SJSA1 (cell line): ENCODE measurements around the gene CRTC2. TPM values are rescaled to one million over a fixed set of nuclear protein-coding genes. Genes with fewer than 3 reads are reported as not detected.

Experiments
- DNase-seq, 2 experiments: peaks; one replicate each; pipeline ENCODE4 v3.0.0-alpha.2; 2015 to 2020; ENCODE audit warnings: low spot score in 2 of 2, low read depth in 1 of 2
- H3K27ac ChIP-seq: fragments of 250-450 bp; sonication (Bioruptor Pico); 2 replicates; pipeline ENCODE4 v1.5.1; 2020; ENCODE audit warnings: mild to moderate bottlenecking, moderate library complexity
- H3K27me3 ChIP-seq: fragments of 250-450 bp; sonication (Bioruptor Pico); replicated peaks from 2 replicates; pipeline ENCODE4 v1.5.1; 2020; ENCODE audit warnings: mild to moderate bottlenecking, moderate library complexity
- H3K36me3 ChIP-seq: fragments of 250-450 bp; sonication (Bioruptor Pico); 2 replicates; pipeline ENCODE4 v1.5.1; 2020; ENCODE audit warnings: mild to moderate bottlenecking
- H3K4me1 ChIP-seq: fragments of 250-450 bp; sonication (Bioruptor Pico); replicated peaks from 2 replicates; pipeline ENCODE4 v1.6.1; 2021; ENCODE audit warnings: mild to moderate bottlenecking
- H3K4me3 ChIP-seq: fragments of 250-450 bp; sonication (Bioruptor Pico); 2 replicates; pipeline ENCODE4 v1.5.1; 2020; ENCODE audit warnings: mild to moderate bottlenecking
- H3K9me3 ChIP-seq: fragments of 250-450 bp; sonication (Bioruptor Pico); replicated peaks from 2 replicates; pipeline ENCODE4 v1.5.1; 2020; ENCODE audit warnings: mild to moderate bottlenecking
- total RNA-seq: library from RNA; depleted of rRNA; stranded (reverse); fragments of >200 nt; shearing (Covaris generic); gene quantifications from 2 replicates; pipeline ENCODE4 v1.2.3, GENCODE V29; 2014

CRTC2 gene
- total RNA-seq, 1 experiment from 2014 or later = 10.3 TPM

DNA sequence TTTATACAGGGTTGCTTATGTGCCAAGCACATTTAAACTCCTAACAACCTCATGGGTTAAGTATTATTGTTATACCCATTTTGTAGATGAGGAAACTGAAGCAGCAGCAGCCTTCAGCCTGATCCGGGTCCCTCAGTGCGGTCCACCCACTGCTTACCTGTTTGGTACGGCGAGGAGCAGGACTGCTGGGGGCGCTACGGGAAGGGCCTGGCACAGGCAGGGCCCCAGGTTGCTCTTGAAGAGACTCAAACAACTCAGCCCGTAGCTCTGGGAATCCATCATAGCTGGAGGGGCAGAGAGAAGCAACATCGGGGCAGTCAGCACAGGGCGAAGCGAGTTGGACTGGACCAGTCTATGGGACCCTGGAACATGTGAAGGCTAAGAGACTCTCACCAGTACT lies 21.1 kb downstream of the CRTC2 start:
- no peaks in the 10 kb centered on the region for H3K9me3 ChIP-seq
- H3K27me3 ChIP-seq = no peaks in the 10 kb centered on the region
- no peak for DNase-seq
- no peak overlapping the region for H3K27ac ChIP-seq
- H3K4me1 ChIP-seq = no peaks in the 10 kb centered on the region
- no peak overlapping the region for H3K4me3 ChIP-seq
- peaks cover 90% of the 10 kb centered on the region for H3K36me3 ChIP-seq

DNA sequence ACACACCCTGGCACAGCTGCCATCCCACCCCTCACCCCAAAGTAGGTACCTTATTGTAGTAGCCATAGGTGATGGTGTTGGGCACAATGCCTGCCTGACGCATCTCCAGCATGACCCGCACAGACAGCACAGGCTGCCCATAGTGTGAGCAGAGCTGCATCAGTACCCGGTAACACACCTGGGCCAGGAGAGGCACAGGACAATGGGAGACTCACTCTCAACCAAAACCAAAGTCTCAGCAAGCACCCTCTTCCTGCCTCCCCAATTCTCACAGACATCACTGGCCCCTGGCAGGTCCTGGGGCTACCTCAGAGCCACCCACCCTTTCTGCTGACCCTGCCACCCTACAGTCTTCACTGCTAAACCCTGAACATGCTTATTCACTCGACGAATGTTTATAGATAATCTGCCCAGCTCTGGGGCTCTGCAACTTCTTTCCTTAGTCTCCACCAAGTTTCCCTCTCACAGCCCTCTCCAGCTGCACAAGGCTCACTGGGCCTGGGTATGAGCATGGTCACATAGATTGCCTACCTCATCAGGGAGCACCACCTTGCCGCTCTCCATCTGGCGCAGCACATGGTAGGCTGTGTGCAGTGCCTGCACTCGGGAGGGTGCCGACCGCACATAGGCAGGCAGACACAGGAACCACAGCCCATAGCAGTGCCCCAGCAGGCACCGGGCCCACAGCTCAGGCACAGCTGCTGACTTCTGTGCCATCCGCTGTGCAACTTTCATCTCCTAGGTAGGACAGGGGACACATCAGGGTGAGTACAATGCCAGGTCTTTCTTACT lies 22.2 kb downstream of the CRTC2 start:
- H3K27ac ChIP-seq = no peak overlapping the region
- H3K36me3 ChIP-seq = peaks cover 84% of the 10 kb centered on the region
- no peak overlapping the region for H3K4me3 ChIP-seq

DNA sequence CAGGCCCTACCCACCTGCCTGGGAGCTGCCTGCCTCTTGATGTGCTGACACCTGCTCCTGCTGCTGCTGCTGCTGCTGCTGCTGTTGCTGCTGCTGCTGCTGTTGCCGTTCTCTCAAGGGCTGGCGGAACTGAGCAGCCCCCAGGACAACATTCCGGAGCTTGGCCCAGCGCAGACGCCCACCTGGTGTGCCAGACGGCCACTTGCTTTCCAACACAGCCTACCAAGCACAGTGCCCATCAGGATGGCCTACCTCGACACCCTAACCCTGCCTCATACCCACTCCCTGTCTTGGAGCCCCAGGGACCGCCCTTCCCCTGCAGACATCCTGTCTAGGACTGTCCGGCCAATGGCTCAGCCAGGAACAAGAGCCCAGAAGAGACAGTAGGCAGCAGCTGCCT lies 23.7 kb downstream of the CRTC2 start:
- H3K9me3 ChIP-seq = no peaks in the 10 kb centered on the region
- no peak for DNase-seq
- H3K27me3 ChIP-seq = no peaks in the 10 kb centered on the region
- peaks cover 77% of the 10 kb centered on the region for H3K36me3 ChIP-seq
- H3K4me1 ChIP-seq = no peaks in the 10 kb centered on the region
- no peak overlapping the region for H3K4me3 ChIP-seq
- H3K27ac ChIP-seq = no peak overlapping the region

More for the DNA sequence above, 22.2 kb downstream of the CRTC2 start:
- no peak for DNase-seq
- Histone ChIP-seq H3K9me3 (no peaks in the 10 kb centered on the region), H3K4me1 (no peaks in the 10 kb centered on the region), H3K27me3 (no peaks in the 10 kb centered on the region)

DNA sequence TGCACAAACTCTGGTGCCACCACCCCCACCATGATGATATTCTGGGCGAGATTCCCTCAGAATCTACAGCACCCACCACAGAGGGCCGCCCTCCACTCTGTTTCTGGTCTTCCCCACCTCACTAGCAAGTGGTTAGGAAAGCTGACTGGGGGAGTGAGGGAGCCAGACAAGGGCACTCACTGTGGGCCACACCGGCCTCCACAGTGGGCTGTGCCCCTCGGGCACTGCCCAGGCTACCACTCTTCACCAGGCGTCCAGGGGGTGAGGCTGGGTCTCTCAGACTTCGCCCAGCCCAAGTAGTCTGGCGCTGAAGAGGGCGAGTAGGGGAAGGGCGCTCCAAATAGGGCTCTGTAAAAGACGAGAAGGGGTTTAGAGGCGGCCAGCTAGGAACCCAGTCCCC lies 24.5 kb downstream of the CRTC2 start:
- no peak for DNase-seq
- Histone ChIP-seq H3K27me3 (no peaks in the 10 kb centered on the region), H3K27ac (no peak overlapping the region), H3K4me3 (no peak overlapping the region), H3K4me1 (peaks cover 3% of the 10 kb centered on the region), H3K36me3 (peaks cover 72% of the 10 kb centered on the region), H3K9me3 (no peaks in the 10 kb centered on the region)

DNA sequence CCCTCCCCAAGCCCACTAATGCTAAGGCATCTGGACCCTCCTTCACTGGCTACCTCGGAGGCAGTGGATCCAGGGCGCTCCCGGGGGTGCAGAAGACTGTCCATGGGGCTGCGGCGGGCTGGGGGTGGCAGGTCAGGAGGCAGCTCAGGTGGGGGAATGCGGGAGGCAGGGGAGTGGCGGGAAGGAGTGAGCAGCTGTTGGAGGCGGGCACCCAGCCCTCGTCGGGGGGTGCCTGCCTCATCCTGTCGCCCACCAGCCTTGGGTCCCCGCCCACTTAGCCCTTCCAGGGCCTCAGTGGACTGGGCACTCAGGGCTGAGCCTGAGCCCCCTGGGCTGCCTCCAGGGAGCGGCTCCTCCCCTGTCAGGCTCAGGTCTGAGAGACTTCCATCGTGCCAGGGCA lies 25.0 kb downstream of the CRTC2 start:
- no peak for DNase-seq

DNA sequence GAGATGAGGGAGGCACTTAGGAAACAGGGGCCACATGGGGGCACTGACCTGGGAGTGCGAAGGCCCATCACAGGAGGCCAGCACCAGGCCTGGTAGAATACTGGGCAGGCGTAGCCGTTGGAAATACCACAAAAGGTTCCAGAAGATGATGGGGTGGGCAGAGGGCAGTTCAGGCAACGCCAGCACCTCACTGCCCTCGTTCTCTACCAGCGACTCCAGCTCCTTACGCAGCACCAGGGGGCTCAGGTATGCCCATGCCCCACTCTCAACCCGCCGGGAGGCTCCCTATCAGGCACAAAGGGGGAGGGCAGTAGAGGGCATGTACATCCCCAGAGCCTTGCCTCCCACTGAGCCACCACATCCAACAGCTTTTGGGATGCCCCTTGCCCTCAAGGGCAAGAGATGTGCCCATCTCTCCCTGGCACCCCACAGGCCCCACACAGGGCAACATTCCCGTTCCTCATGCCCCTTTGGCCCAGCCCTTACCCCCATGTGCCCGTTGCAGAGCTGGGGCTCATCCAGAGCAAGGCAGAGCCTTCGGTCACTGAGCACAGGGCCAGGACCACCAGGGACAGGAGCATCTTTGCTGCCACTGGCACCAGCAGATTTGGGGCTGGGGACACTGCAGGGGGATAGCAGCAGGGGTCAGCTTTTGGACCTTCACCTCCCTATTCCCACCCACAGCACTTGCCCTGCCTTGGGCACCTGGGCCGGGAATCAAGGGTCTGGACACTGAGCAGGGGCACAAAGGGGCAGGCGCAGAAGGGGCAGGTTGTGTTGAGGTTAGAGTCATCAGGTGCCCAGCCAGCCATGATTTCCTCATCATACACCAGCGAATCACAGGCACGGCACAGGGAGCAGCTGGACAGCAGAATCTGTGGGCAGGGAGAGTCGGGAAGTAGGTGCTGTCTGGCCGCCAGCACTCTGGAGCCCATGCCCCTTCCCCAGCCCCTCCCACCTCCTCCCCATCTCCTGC lies 26.0 kb downstream of the CRTC2 start:
- no peak for DNase-seq
- H3K36me3 ChIP-seq = peaks cover 63% of the 10 kb centered on the region
- peaks cover 9% of the 10 kb centered on the region for H3K4me1 ChIP-seq
- H3K27ac ChIP-seq = no peak overlapping the region
- H3K27me3 ChIP-seq = no peaks in the 10 kb centered on the region
- H3K4me3 ChIP-seq = no peak overlapping the region
- H3K9me3 ChIP-seq = no peaks in the 10 kb centered on the region

More for the DNA sequence above, 25.0 kb downstream of the CRTC2 start:
- peaks cover 9% of the 10 kb centered on the region for H3K4me1 ChIP-seq
- H3K9me3 ChIP-seq = no peaks in the 10 kb centered on the region
- peaks cover 69% of the 10 kb centered on the region for H3K36me3 ChIP-seq
- H3K27ac ChIP-seq = no peak overlapping the region
- H3K27me3 ChIP-seq = no peaks in the 10 kb centered on the region
- H3K4me3 ChIP-seq = no peak overlapping the region

DNA sequence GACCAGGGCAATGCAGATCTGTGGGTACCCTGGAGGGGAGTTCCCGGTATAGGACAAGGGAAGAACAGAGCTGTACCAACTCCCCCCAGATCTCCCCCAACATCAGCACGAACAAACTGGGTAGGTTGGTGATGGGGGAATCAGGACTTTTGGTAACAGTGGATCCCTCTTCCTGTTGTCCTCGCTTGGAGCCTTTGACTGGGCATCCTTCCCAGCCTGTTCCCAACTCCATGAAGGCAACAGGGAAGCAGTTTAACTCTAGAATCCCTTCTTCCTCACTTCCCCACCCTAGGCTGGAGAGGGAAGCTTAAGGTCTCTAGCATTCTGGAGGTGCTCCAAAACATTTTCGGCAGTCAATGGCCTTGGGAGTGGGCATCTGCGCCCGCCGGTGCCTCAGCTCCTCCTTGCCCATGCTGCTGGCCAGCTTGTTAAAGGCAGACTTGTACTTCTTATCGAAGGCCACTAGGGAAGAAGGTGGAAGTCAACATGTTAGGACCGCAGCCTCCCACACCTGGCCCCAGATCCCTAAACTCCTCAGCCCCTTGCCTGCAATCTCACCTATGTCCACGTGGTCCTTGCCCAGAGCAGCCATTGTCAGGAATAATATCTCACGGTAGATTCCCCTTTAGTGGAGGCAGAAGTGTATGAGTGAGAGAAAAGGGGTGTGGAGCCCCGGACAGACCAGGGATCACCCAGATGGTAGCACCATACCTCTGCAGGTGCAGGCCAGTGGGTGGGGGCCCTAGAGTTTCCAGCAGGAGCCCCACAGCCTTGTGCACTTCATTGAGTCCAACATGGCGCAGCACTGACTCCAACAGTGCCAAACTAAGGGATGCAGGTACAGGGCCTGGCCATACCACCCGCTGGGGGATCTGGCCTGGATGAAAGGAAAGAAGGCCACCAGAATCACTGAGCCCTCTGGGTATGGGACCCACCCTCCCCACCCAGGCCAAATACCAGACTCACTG lies 28.1 kb downstream of the CRTC2 start:
- Histone ChIP-seq H3K36me3 (peaks cover 41% of the 10 kb centered on the region), H3K27me3 (no peaks in the 10 kb centered on the region), H3K4me3 (no peak overlapping the region), H3K4me1 (peaks cover 9% of the 10 kb centered on the region), H3K9me3 (no peaks in the 10 kb centered on the region), H3K27ac (no peak overlapping the region)
- DNase-seq = no peak

DNA sequence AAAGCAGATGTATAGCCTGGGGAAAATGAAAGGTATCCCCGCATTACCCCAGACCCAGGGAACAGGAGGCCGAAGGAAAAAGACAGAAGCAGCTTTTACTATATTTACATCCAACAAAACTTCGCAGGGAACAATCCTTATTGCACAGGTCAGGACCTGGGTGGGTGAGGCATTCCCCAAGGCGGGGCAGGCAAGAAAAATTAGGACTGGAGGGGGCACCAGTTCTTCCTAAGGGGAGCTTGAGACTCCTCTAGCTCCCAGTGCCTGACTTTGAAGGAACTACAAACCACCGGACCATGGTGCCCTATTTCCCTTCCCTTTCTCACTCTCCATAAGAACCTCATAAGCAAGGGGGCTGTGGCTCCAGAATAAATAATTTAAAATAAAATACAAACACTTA lies 29.0 kb downstream of the CRTC2 start:
- H3K27ac ChIP-seq = no peak overlapping the region
- no peaks in the 10 kb centered on the region for H3K27me3 ChIP-seq
- H3K4me3 ChIP-seq = no peak overlapping the region
- H3K36me3 ChIP-seq = peaks cover 34% of the 10 kb centered on the region
- peaks cover 9% of the 10 kb centered on the region for H3K4me1 ChIP-seq
- H3K9me3 ChIP-seq = no peaks in the 10 kb centered on the region
- no peak for DNase-seq

DNA sequence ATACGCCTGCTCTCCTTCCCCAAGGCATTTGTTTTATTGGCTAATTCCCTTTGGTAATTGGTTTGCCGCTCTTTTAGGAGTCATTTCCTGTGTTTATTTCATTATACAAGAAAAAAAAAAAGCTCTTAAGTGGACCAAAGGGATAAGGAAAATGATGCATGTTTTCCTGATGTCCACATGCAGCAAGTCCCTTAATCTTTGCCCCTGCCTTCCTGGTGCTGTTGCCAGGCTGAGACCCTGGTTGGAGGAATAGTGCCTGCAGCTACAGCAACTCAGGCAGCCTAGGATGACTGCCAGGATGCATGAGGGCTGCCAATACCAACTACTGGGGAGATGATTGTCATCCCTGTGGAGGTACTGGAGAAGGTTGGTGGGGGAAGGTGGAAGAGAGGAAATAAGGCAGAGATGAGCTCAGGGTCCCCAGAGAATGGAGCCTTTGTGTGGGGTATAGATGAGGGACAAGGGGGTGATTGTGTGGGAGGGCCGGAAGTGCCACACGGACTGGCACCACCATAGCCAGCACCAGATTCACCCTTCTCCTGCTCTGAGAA lies 29.5 kb downstream of the CRTC2 start:
- no peak overlapping the region for H3K4me3 ChIP-seq
- no peaks in the 10 kb centered on the region for H3K9me3 ChIP-seq
- no peaks in the 10 kb centered on the region for H3K27me3 ChIP-seq
- no peak overlapping the region for H3K27ac ChIP-seq
- H3K4me1 ChIP-seq = peaks cover 14% of the 10 kb centered on the region
- DNase-seq = no peak
- peaks cover 28% of the 10 kb centered on the region for H3K36me3 ChIP-seq

DNA sequence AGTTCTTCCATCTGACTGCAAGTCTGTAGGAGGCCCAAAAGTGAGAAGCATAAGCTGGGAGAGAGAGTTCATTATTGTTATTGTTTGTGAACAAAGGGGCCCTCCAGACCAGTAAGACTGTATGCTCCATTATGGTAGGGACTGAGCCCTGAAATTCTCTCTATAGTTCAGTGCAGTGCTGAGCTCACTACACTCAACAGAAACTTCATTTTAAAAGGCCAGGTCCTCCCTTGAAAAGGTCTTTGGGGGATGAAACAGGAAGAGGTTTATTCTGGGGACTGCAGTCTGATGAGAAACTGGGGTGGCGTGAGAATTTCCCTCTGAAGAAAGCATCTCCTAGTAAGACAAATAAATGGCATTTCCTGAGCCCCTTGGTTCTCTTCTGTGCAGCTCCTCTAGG lies 30.2 kb downstream of the CRTC2 start:
- Histone ChIP-seq H3K4me3 (no peak overlapping the region), H3K9me3 (no peaks in the 10 kb centered on the region), H3K27me3 (no peaks in the 10 kb centered on the region), H3K36me3 (peaks cover 24% of the 10 kb centered on the region), H3K4me1 (peaks cover 16% of the 10 kb centered on the region), H3K27ac (no peak overlapping the region)
- no peak for DNase-seq

DNA sequence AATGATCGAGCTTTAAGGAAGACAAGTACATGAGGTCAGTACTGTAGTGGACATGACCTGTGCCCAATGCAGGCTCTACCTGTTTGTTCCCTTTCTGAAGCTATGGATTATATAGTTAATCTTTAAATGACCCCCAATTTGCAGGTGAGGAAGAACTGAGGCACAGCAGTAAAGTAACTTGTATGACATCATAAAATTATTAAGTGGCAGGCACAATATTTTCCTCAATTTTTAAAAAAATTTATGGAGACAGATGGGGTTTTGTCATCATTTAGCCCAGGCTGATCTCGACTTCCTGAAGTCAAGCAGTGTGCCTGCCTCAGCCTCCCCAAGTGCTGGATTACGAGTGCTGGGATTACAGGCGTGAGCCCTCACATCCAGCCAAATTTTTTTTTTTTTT lies 32.0 kb downstream of the CRTC2 start:
- DNase-seq = no peak
- Histone ChIP-seq H3K36me3 (peaks cover 9% of the 10 kb centered on the region), H3K4me3 (no peak overlapping the region), H3K4me1 (peaks cover 19% of the 10 kb centered on the region), H3K27me3 (no peaks in the 10 kb centered on the region), H3K9me3 (no peaks in the 10 kb centered on the region), H3K27ac (no peak overlapping the region)

DNA sequence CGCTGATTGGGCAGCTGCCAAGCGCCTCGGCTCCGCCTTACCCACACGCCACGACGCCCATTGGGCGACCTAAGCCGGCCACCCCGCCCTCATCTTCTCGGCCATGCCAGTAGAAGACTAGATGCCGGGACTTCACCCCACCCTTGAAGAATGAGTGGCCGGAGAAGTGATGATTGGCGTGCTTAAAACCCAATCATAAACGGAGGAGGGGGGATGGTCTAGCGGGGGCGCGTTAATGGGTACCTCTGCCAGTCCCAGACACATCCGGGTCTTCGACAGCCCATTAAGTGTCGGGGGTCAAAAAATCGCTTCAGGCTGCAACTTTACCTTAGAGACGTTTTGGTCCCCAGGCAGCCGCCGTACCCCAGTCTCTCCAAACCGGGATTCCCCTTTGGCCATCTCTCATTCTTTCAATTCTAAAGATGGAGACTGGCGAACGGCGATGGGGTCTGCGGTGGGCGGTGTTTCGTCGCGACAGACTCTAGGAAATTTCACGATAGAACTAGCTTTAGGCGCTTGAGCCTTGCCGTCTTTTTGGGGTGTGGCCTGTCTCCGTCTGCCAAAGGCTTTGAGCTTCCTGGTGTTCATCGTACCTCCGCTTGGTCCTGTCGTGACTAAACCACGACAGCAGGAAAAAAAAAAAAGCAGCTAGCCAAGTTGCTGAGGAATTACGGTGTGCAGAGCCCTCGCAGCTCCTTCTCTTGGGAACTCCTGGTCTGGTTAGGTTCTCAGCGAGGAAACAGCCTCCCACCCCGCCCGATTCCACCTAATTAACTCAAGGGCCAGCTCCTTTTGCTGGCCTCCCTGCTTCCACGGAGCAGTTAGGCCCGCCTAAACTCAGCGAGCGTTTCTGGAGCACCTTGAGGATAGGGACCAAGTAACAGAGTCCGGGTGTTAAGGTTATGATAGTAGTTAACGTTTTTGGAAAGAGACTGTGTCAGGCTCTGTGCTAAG lies 35.2 kb downstream of the CRTC2 start, which contains the start of gene GATAD2B:
TSS of gene GATAD2B (minus strand) at position 1 of the 954 bp plus-strand sequence. CDS start 94,625 bp downstream, outside the sequence.
- H3K4me1 ChIP-seq = peaks cover 22% of the 10 kb centered on the region
- H3K27ac ChIP-seq = peak within 1 kb of the TSS; percentile 59
- H3K27me3 ChIP-seq = no peaks in the 10 kb centered on the region
- DNase-seq = peak; percentile 100
- peak within 1 kb of the TSS; percentile 48 for H3K4me3 ChIP-seq
- no peaks in the 10 kb centered on the region for H3K9me3 ChIP-seq
- H3K36me3 ChIP-seq = no peaks in the 10 kb centered on the region; the same call in 1 of the 2 replicates
